K562 (cell line): ENCODE data around the gene SOCS2. TPM values are rescaled to one million over a fixed set of nuclear protein-coding genes. Genes with fewer than 3 reads are reported as not detected.

ENCODE experiments used
- BRCA1 ChIP-seq, 2 experiments: fragments of 450-650 bp in 1 of 2; sonication (generic) in 1 of 2; formaldehyde crosslinking in 1 of 2; IDR thresholded peaks; 2 replicates each; pipeline versions ENCODE4 v1.5.0 to v1.6.1; 2017 to 2020; ENCODE audit warnings: mild to moderate bottlenecking in 1 of 2, missing genetic modification reagents in 1 of 2
- CBX8 ChIP-seq: fragments of 200-600 bp; sonication (generic); IDR thresholded peaks from 2 replicates; pipeline ENCODE4 v1.6.1; 2012; ENCODE audit warnings: borderline replicate concordance, mixed run types, low read depth, mild to moderate bottlenecking, moderate library complexity, mixed read lengths, low read length, control low read depth, inconsistent platforms; ENCODE audit not compliant: poor library complexity, severe bottlenecking; ENCODE audit errors: extremely low read depth
- FOXJ2 ChIP-seq: fragments of 200-800 bp; sonication (Bioruptor generic); IDR thresholded peaks from 2 replicates; pipeline ENCODE4 v1.6.1; 2016; ENCODE audit warnings: missing genetic modification characterization, missing compliant biosample characterization
- FOXK1 ChIP-seq: sonication (generic); formaldehyde crosslinking; IDR thresholded peaks from 2 replicates; pipeline ENCODE4 v1.8.0; 2022; ENCODE audit warnings: missing genetic modification reagents, mild to moderate bottlenecking, borderline replicate concordance
- GABPB1 ChIP-seq: sonication (generic); formaldehyde crosslinking; IDR thresholded peaks from 2 replicates; pipeline ENCODE4 v1.8.0; 2022; ENCODE audit warnings: mild to moderate bottlenecking, missing genetic modification reagents
- LCOR ChIP-seq: sonication (generic); formaldehyde crosslinking; IDR thresholded peaks from 2 replicates; pipeline ENCODE4 v1.8.0; 2022; ENCODE audit warnings: mild to moderate bottlenecking, missing genetic modification reagents
- MYNN ChIP-seq, 2 experiments: sonication (generic); formaldehyde crosslinking in 1 of 2; IDR thresholded peaks; 2 replicates each; pipeline versions ENCODE4 v1.5.0 to v1.6.1; 2016 to 2020; ENCODE audit warnings: antibody characterized with exemption in 1 of 2, missing genetic modification reagents in 1 of 2
- RAD21 ChIP-seq, 2 experiments: fragments of 250-450 bp in 1 of 2; fragments of 450-650 bp in 1 of 2; sonication (Bioruptor Pico) in 1 of 2; formaldehyde crosslinking in 1 of 2; IDR thresholded peaks in 1 of 2; conservative IDR thresholded peaks in 1 of 2; 2 replicates each; pipeline versions ENCODE4 v1.4.0 to v1.8.0; 2020 to 2022; ENCODE audit warnings: mild to moderate bottlenecking in 2 of 2, moderate library complexity in 1 of 2
- SREBF1 ChIP-seq: fragments of 150-350 bp; IDR thresholded peaks from 2 replicates; pipeline ENCODE4 v1.6.1; 2014; ENCODE audit warnings: antibody characterized with exemption, low read depth, low read length, borderline replicate concordance
- ZBTB17 ChIP-seq: fragments of 450-650 bp; formaldehyde crosslinking; IDR thresholded peaks from 2 replicates; pipeline ENCODE4 v1.4.0; 2020; ENCODE audit warnings: mild to moderate bottlenecking
- ZKSCAN8 ChIP-seq: fragments of 200-800 bp; sonication (Bioruptor generic); IDR thresholded peaks from 2 replicates; pipeline ENCODE4 v1.6.1; 2016; ENCODE audit warnings: missing genetic modification characterization, missing compliant biosample characterization
- ZNF165 ChIP-seq: fragments of 250-450 bp; sonication (Bioruptor Pico); IDR thresholded peaks from 2 replicates; pipeline ENCODE4 v1.4.0; 2020; ENCODE audit warnings: borderline replicate concordance
- ZNF311 ChIP-seq: fragments of 250-450 bp; sonication (Bioruptor Pico); IDR thresholded peaks from 2 replicates; pipeline ENCODE4 v1.4.0; 2020; ENCODE audit warnings: mild to moderate bottlenecking, moderate library complexity
- ZNF347 ChIP-seq: fragments of 450-650 bp; formaldehyde crosslinking; IDR thresholded peaks from 2 replicates; pipeline ENCODE4 v1.4.0; 2020; ENCODE audit warnings: low read depth, mild to moderate bottlenecking, moderate library complexity
- polyA plus RNA-seq, 8 experiments: library from polyadenylated mRNA; depleted of rRNA in 4 of 8; stranded (reverse) in 5 of 8; unstranded in 3 of 8; fragments of >200 nt; fragmentation: Nextera tagmentation in 2 of 8; fragmentation: Illumina TruSeq in 1 of 8; extraction: Ambion mirVana in 2 of 8; extraction: Trizol in 1 of 8; gene quantifications; 2 replicates each; pipeline versions ENCODE4 v1.2.1 to v1.2.3, GENCODE V29; 2011 to 2014; ENCODE audit warnings: inconsistent platforms in 1 of 8, missing spikeins in 1 of 8
- total RNA-seq, 7 experiments: library from RNA; depleted of rRNA in 6 of 7; stranded (reverse); fragments of >200 nt in 6 of 7; fragmentation: Illumina TruSeq in 2 of 7; extraction: Trizol in 2 of 7; gene quantifications; 2 replicates each; pipeline versions ENCODE4 v1.2.1 to v1.2.3, GENCODE V29; 2011 to 2021; ENCODE audit warnings: low replicate concordance in 1 of 7
- TF ChIP-seq, protein P1 (sequence below): conservative IDR thresholded peaks from 2 replicates; pipeline ENCODE4 v1.6.1; 2011; ENCODE audit warnings: low read depth, mild to moderate bottlenecking, low read length; ENCODE audit not compliant: control insufficient read depth
- TF ChIP-seq, protein P2 (sequence below): IDR thresholded peaks from 3 replicates; pipeline ENCODE4 v1.6.1; 2011; ENCODE audit warnings: borderline replicate concordance, mild to moderate bottlenecking, moderate library complexity; ENCODE audit not compliant: insufficient read length; ENCODE audit errors: extremely low read depth

Gene SOCS2
- total and polyA plus RNA-seq, 9 of the 15 experiments (the other 6 are each of a cell fraction or from before 2014, with no cell fraction given) = 37.0 to 162 (median 98.7) TPM

DNA sequence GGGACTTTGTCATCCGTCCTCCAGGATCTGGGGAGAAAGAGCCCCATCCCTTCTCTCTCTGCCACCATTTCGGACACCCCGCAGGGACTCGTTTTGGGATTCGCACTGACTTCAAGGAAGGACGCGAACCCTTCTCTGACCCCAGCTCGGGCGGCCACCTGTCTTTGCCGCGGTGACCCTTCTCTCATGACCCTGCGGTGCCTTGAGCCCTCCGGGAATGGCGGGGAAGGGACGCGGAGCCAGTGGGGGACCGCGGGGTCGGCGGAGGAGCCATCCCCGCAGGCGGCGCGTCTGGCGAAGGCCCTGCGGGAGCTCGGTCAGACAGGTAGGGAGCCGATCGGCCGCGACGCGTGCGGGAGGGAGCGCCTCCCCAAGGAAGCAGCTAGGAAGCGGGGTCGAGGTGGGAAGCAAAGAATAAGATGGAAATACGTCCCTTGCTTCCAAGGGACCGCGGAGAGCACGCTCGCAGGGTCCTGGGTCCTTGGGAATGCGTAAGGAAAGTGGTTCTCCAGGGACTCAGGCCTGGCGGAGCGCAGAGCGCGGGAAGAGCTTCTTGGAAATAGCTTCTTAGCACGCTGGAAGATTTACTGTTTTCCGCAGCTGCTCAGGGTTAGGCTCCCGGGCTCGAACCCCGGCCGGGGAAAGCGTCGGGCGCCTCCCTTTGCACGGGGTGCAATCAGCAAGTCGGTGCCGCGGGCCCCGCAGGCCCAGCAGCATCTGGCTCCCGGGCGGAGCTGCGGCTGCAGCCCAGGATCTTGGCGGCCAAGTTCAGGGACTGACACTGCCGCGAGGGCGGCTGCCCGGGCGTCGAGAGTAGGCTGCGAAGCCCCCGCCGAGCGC, 457 bp downstream of the SOCS2 start (continued):
- no peak for TF ChIP-seq RAD21 (CRISPR knock-in tag; conservative IDR thresholded peaks at IDR 0.05 in 1 of 2, IDR thresholded peaks at IDR 0.05 in 1 of 2)
- TF ChIP-seq FOXK1 = no peak; the same call in 1 of the 2 replicates
- no peak for TF ChIP-seq ZNF347 (CRISPR knock-in tag)
- TF ChIP-seq ZBTB17 (CRISPR knock-in tag) = peak; percentile 55; the same call in 1 of the 2 replicates
- no peak for TF ChIP-seq SREBF1
- no peak for TF ChIP-seq ZNF311 (CRISPR knock-in tag)
- TF ChIP-seq ZKSCAN8 (CRISPR knock-in tag) = no peak
- TF ChIP-seq, protein P1, sequence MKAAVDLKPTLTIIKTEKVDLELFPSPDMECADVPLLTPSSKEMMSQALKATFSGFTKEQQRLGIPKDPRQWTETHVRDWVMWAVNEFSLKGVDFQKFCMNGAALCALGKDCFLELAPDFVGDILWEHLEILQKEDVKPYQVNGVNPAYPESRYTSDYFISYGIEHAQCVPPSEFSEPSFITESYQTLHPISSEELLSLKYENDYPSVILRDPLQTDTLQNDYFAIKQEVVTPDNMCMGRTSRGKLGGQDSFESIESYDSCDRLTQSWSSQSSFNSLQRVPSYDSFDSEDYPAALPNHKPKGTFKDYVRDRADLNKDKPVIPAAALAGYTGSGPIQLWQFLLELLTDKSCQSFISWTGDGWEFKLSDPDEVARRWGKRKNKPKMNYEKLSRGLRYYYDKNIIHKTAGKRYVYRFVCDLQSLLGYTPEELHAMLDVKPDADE = no peak
- TF ChIP-seq CBX8 = no peak
- no peak for TF ChIP-seq BRCA1 (IDR thresholded peaks at IDR 0.05)
- TF ChIP-seq BRCA1 (CRISPR knock-in tag; IDR thresholded peaks at IDR 0.05) = 0 out of 2 replicates have a peak, but pooled peaks have one; percentile 38
- no peak for TF ChIP-seq MYNN (IDR thresholded peaks at IDR 0.05)
- TF ChIP-seq MYNN (CRISPR knock-in tag; IDR thresholded peaks at IDR 0.05) = no peak
- TF ChIP-seq, protein P2, sequence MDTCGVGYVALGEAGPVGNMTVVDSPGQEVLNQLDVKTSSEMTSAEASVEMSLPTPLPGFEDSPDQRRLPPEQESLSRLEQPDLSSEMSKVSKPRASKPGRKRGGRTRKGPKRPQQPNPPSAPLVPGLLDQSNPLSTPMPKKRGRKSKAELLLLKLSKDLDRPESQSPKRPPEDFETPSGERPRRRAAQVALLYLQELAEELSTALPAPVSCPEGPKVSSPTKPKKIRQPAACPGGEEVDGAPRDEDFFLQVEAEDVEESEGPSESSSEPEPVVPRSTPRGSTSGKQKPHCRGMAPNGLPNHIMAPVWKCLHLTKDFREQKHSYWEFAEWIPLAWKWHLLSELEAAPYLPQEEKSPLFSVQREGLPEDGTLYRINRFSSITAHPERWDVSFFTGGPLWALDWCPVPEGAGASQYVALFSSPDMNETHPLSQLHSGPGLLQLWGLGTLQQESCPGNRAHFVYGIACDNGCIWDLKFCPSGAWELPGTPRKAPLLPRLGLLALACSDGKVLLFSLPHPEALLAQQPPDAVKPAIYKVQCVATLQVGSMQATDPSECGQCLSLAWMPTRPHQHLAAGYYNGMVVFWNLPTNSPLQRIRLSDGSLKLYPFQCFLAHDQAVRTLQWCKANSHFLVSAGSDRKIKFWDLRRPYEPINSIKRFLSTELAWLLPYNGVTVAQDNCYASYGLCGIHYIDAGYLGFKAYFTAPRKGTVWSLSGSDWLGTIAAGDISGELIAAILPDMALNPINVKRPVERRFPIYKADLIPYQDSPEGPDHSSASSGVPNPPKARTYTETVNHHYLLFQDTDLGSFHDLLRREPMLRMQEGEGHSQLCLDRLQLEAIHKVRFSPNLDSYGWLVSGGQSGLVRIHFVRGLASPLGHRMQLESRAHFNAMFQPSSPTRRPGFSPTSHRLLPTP = no peak
- peak; percentile 56 for TF ChIP-seq GABPB1 (CRISPR knock-in tag)
- TF ChIP-seq LCOR (CRISPR knock-in tag) = no peak
- no peak for TF ChIP-seq ZNF165
- TF ChIP-seq FOXJ2 (tag) = no peak
